WTC11 (cell line): ENCODE results near the gene STK39.

Source experiments
- E2F4 ChIP-seq: sonication (generic); formaldehyde crosslinking; IDR thresholded peaks from 2 replicates; pipeline ENCODE4 v1.8.1; 2022; ENCODE audit warnings: low read depth, mild to moderate bottlenecking, moderate library complexity, missing genetic modification reagents, borderline replicate concordance
- EMX1 ChIP-seq: fragments of 250-450 bp; sonication (Bioruptor Pico); IDR thresholded peaks from 2 replicates; pipeline ENCODE4 v1.8.0; 2021; ENCODE audit warnings: mild to moderate bottlenecking
- FOXJ3 ChIP-seq: sonication (generic); formaldehyde crosslinking; IDR thresholded peaks from 2 replicates; pipeline ENCODE4 v1.9.0; 2021; ENCODE audit warnings: missing genetic modification reagents, mild to moderate bottlenecking, borderline replicate concordance
- RELA ChIP-seq: sonication (generic); formaldehyde crosslinking; IDR thresholded peaks from 2 replicates; pipeline ENCODE4 v1.8.1; 2022; ENCODE audit warnings: missing genetic modification reagents, mild to moderate bottlenecking, borderline replicate concordance
- ZBTB21 ChIP-seq: sonication (generic); formaldehyde crosslinking; IDR thresholded peaks from 2 replicates; pipeline ENCODE4 v1.8.1; 2023; ENCODE audit warnings: mild to moderate bottlenecking, missing genetic modification reagents, borderline replicate concordance
- ZNF138 ChIP-seq: sonication (generic); formaldehyde crosslinking; conservative IDR thresholded peaks from 2 replicates; pipeline ENCODE4 v1.8.1; 2022; ENCODE audit warnings: mild to moderate bottlenecking, moderate library complexity, missing genetic modification reagents
- ZNF396 ChIP-seq: fragments of 250-450 bp; sonication (Bioruptor Pico); IDR thresholded peaks from 2 replicates; pipeline ENCODE4 v1.8.0; 2021; ENCODE audit warnings: mild to moderate bottlenecking, moderate library complexity, borderline replicate concordance
- ZNF532 ChIP-seq: fragments of 250-450 bp; sonication (Bioruptor Pico); IDR thresholded peaks from 2 replicates; pipeline ENCODE4 v1.9.0; 2021; ENCODE audit warnings: mild to moderate bottlenecking, borderline replicate concordance
- TF ChIP-seq, protein P1 (sequence below): fragments of 200-600 bp; IDR thresholded peaks from 2 replicates; pipeline ENCODE4 v1.8.0; 2022; ENCODE audit warnings: antibody characterized with exemption
- TF ChIP-seq, protein P2 (sequence below): sonication (generic); formaldehyde crosslinking; IDR thresholded peaks from 2 replicates; pipeline ENCODE4 v1.8.0; 2022; ENCODE audit warnings: mild to moderate bottlenecking, missing genetic modification reagents

- TF ChIP-seq RELA (no peak), E2F4 (CRISPR knock-in tag) (no peak), ZNF396 (CRISPR knock-in tag) (no peak), FOXJ3 (CRISPR knock-in tag) (no peak), ZBTB21 (CRISPR knock-in tag) (no peak), EMX1 (CRISPR knock-in tag) (no peak), ZNF532 (no peak), ZNF138 (CRISPR knock-in tag) (no peak)
- TF ChIP-seq, protein P1, sequence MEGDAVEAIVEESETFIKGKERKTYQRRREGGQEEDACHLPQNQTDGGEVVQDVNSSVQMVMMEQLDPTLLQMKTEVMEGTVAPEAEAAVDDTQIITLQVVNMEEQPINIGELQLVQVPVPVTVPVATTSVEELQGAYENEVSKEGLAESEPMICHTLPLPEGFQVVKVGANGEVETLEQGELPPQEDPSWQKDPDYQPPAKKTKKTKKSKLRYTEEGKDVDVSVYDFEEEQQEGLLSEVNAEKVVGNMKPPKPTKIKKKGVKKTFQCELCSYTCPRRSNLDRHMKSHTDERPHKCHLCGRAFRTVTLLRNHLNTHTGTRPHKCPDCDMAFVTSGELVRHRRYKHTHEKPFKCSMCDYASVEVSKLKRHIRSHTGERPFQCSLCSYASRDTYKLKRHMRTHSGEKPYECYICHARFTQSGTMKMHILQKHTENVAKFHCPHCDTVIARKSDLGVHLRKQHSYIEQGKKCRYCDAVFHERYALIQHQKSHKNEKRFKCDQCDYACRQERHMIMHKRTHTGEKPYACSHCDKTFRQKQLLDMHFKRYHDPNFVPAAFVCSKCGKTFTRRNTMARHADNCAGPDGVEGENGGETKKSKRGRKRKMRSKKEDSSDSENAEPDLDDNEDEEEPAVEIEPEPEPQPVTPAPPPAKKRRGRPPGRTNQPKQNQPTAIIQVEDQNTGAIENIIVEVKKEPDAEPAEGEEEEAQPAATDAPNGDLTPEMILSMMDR: no peak
- TF ChIP-seq, protein P2, sequence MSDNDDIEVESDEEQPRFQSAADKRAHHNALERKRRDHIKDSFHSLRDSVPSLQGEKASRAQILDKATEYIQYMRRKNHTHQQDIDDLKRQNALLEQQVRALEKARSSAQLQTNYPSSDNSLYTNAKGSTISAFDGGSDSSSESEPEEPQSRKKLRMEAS (CRISPR knock-in tag): no peak
These were observed 31.6 kb downstream of the STK39 start for GRCh38 chr2:168215813-168216212.
